Amygdala (tissue), 56 donors: ENCODE data around the gene POU1F1.
"Not testable (repeated sequence)": the region's sequence is repeated elsewhere in the genome, so short reads cannot be mapped to it uniquely, and the experiment has no call there.

Experiments used
- DNase-seq, 56 donors: peaks; one replicate each; lab custom pipeline; 2025; lab: John Stamatoyannopoulos, UW

POU1F1 gene

GRCh38 chr3:87276484-87276883 lies at the start of gene POU1F1:
Gene POU1F1 (minus strand): TSS chr3:87276584. CDS start chr3:87276462, 122 bp downstream.
- DNase-seq: no peak

GRCh38 chr3:87324609-87325008 lies 48.2 kb upstream of the POU1F1 start:
- DNase-seq: no peak

GRCh38 chr3:87320756-87321626 lies 44.6 kb upstream of the POU1F1 start:
- no peak for DNase-seq

GRCh38 chr3:87318617-87319021 lies 42.2 kb upstream of the POU1F1 start:
- no peak for DNase-seq

- DNase-seq: no peak
Measured at GRCh38 chr3:87317779-87318178, 41.4 kb upstream of the POU1F1 start.

GRCh38 chr3:87313641-87314040 lies 37.3 kb upstream of the POU1F1 start:
- no peak for DNase-seq

GRCh38 chr3:87311309-87311708 lies 34.9 kb upstream of the POU1F1 start:
- no peak for DNase-seq

- DNase-seq: no peak
Measured at GRCh38 chr3:87309601-87310000, 33.2 kb upstream of the POU1F1 start.

GRCh38 chr3:87307805-87308204 lies 31.4 kb upstream of the POU1F1 start:
- DNase-seq: no peak

GRCh38 chr3:87305517-87305916 lies 29.1 kb upstream of the POU1F1 start:
- no peak for DNase-seq

GRCh38 chr3:87305031-87305430 lies 28.6 kb upstream of the POU1F1 start:
- not testable (repeated sequence) for DNase-seq

- peak in 1 of 56 donors; percentile 30 for DNase-seq
Measured at GRCh38 chr3:87298111-87298718, 21.8 kb upstream of the POU1F1 start.

- no peak for DNase-seq
Measured at GRCh38 chr3:87288446-87288845, 12.1 kb upstream of the POU1F1 start.

GRCh38 chr3:87287011-87287410 lies 10.6 kb upstream of the POU1F1 start:
- no peak for DNase-seq

- no peak for DNase-seq
Measured at GRCh38 chr3:87272718-87273341, 3.6 kb downstream of the POU1F1 start.

GRCh38 chr3:87270908-87271700 lies 5.3 kb downstream of the POU1F1 start:
- DNase-seq: no peak

GRCh38 chr3:87269723-87270122 lies 6.7 kb downstream of the POU1F1 start:
- DNase-seq: no peak

GRCh38 chr3:87268646-87269211 lies 7.7 kb downstream of the POU1F1 start:
- DNase-seq: no peak

GRCh38 chr3:87267953-87268645 lies 8.3 kb downstream of the POU1F1 start:
- no peak for DNase-seq

- DNase-seq: no peak
Measured at GRCh38 chr3:87261925-87262324, 14.5 kb downstream of the POU1F1 start.
